HS-5 (cell line): Measurements from ENCODE around the gene SORBS1.

Experiments
- DNase-seq: peaks from one replicate; pipeline ENCODE4 v3.0.0-alpha.2; 2012; ENCODE audit warnings: low read depth

Gene SORBS1

DNA sequence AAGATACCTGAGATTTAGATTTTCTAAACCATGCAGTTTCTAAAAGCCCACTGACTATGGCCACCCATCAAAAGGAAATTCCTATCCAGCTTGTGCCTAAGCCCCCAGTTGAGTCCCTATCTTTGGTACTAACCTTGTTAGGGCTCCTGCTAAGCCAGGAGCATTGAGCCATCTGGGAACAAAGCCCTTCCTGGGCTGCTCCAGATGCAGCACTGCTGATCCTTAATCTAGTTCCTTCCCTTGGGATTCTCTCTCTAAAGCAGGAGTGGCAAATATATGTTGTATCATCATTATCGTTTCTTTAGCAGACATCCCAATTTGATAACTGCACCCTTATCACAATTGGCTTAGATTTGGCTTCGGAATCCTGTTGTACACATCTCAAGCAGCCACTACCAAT, 245.7 kb downstream of the SORBS1 start:
- no peak for DNase-seq

DNA sequence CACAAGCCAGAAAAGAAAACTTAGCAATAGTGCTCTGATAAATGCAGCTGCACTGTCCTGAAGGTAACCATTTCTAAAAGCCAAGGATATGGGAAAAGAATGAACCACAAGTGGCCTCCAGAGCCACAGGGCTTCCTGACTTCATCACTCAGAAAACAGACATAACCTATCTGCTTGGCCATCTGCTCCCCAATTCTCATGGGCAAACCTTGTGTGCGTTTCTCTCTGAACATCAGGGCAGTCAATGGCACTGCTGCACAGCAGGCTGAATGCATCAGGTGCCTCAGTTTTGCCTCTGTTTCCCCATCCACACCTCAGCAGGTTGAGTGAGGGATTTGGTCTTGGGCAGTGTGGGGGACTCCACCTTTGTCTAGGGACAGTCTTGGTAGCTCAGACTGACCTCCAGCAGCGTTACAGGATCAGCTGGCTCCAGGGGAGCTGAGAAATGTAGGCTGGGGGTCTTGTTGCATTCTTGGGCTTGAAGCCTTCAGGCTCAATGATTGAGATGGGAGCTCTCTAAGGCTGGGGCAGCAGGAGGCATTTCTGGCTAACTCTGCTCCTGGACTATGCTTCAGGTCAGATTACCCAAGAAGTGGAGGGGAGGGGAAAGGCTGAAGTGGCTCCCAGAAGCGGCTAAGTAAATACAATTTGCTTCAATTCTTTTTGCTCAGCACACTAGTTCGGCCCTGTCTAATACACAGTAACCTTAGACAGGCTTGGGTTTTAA, 246.8 kb downstream of the SORBS1 start:
- DNase-seq = no peak

DNA sequence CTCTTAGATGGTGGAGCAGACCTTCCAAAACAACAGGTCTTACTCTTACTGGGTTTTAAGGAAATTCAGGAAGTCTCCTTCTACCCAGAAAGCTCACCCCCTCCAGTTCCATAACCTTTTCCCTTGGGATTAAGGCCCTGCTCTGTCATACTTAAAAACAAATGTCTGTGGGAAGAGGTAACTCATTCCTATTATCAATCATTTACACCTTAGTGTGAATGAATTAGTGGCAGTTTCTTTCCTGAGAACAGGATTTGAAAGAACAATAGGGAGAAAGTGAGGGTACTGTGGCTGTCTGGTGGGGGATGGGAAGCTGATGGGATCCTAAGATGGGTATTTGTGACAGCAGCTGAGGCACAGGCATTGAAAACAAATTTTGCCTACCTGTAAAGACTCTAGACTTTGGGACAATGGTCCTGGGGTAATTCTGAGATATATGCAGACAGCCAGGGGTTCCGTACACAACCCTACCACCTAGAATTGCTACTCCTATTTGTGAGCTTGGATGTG, 248.1 kb downstream of the SORBS1 start:
- no peak for DNase-seq

DNA sequence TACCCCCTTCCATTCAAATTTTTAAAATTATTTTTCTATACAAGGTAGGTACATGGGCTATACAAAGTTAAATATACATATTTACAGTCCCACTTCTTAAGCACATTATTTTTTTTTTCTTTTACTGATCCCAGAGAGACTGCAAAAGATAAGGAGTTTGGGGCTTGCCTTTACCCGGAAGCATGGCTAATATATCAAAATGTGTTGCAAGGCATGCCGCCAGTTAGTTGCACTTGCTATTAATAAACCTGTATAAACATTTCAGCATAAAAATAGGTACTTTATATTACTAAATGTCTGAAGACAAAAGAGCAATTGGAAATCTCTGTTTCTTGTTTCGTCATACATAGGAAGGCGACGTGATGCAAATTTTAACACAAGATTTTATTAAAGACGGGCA, 248.9 kb downstream of the SORBS1 start:
- DNase-seq = no peak

DNA sequence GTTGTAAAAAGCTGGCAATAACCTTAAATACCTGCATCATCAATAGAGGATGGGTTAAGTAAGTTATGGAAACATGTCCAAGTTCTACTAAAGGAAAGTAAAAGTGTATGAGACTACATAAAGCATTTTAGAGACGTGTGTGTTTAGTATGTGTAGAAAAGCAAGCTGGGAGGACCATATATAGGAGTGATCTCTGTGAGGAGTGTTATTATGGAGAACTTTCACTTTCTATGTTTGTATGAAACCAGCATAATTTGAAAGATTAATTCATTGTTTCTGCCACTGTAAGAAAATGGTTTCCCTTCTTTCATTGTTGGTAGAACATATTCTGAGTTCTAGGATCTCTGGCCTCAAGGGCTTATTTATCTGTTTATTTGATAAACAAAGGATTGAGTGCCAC, 251.2 kb downstream of the SORBS1 start:
- DNase-seq = no peak

DNA sequence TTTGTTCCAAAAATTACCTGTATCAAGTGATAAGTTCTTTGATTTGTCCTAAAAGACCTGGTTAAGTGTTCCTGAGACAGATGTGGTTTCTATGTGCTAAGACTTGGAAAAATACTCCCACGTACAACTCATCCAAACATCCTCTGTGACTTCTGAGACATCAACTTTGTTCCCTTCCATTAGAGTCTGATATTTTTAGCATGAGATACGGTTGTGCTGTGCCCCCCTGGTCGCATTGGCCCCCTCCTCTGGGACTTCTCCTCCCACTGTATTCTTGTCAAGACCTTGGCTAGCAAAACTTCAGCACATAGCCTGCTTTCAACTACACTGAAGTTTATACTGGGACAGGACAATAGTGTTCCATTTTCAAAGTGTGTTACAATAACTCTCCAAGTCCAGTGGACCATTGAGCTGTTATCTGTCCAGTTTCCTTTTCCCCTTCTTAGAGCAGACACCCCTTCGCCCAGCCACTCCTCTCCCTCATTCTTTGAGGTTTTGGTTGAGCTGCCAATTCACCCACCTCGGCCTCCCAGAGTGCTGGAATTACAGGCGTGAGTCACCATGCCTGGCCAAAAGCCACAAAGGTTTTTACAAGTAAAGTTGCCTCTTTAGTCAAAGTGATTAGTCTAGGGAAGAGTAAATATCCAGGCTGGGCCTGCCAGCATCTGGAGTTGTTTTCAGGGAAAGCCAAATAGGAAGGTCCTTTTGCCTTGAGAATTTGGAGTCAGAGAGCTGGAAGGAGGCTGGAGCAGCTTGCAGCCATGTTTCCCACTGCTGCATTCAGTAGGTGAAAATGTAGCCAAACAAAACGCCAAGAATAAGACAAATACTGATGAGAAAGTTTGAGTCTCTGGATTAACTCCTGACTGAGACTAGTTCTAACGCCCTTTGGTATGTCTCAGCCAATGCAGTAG, 252.5 kb downstream of the SORBS1 start:
- DNase-seq = peak; percentile 93

DNA sequence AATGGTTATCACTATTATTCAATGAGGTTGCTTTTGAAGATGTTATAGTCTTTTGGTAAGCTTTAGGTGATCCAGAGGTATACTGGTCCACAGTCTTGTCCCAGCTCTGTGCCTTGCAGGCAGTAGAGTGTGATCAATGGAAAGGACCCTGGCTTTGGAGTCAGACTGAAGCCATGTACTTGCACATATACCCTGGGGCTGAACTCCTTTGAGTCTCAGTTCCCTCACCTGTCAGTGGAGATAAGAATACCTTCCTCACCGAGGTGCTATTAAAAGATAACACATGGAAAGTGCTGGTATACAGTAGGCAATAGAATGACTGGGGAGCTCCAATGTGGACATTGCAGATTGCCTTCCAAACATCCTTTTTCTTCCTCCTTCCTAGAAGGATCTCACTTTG, 254.3 kb downstream of the SORBS1 start:
- DNase-seq = no peak

DNA sequence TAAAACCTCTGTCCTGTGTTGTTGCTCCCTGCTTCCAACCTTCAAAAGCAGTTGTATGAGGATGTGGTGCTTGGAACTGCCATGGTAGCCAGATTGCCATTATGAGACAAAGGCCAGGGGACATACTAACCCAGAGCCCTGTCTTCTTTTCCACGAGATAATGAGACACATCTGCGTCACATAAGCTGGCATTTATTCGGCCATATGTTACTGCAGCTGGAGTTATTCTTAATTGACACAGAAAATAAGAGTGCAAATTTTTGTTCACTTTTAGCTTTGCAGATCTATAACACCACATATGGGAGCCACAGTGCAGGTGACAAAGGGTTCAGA, 254.9 kb downstream of the SORBS1 start:
- no peak for DNase-seq

DNA sequence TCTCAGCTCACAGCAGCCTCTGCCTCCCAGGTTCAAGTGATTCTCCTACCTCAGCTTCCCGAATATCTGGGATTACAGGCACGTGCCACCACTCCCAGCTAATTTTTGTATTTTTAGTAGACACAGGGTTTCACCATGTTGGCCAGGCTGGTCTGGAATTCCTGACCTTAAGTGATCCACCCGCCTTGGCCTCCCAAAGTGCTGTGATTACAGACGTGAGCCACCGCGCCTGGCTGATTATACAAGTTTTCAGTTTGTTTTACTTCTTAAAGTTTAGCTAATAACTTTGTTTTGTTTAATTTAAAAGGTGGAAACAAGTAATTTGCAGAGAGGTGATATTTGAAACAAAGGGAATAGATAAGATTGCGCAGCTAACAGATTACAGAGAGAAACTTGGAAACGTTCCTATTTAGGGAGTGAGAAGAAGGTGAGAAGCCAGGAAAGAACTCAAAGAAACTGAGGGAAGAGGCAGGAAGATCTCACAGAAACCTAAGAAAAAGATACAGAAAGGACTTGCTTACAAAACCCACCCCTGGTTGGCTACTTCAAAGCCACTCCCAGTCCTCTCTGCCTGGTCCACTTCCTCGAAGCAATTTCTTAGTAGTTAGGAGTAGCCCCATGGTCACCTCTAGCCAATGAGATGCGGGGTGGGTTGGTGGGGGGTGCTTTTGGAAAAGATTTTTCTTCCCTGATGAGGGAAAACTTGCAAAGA, 255.4 kb downstream of the SORBS1 start:
- no peak for DNase-seq

DNA sequence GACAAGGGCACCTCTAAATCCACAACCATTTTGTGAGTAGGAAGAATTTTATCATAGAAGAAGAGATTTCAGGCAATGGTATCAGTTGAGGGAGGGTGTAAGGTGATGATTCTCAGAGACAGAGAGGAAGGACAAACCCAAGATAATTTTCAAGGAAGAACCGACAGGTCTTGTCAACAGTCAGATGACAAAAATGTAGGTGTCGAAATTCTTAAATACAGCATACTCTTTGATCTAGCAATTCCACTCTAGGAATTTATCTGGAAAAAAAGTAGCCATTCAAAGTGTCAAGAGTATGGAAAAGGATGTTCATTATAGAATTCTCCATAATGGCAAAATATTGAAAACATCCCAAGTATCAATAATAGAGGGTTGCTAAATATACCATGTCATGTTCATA, 256.2 kb downstream of the SORBS1 start:
- no peak for DNase-seq

DNA sequence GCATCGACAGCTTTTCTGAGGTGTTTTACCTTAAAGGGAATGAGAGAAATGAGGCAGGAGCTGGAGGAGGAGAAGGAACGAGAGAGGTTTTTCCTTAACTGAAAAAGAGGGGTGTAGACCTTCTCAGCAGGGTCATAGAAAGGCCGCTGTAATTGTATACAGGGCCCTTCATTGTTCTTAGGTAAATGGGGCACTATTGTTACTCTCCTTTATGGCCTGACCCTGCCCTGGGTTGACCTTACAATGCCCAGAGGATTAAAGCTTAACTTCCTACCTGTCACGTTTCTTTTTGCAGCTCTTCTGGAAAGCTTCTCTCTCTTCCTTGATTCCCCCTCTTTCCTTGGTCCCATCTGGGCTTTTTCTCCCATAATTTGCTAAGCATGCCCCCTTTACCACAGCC, 256.7 kb downstream of the SORBS1 start:
- DNase-seq = no peak

DNA sequence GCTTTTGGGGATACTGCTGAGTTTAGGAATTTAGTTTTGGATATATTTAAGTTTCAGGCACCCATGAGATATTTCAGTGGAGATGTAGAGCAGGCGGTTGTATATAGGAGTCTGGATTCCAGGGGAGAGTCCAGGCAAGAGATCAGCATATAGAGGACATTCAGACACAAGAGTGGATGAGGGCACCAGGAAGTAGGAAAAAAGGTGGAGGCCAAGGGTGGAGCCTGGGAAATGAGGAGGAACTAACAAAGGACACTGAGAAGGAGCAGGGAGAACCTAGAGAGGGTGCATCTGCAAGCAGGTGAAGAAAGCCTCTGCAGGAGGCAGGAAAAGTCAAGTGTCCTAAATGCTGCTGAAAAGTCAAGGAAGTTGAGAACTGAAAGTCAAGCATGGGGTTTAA, 257.2 kb downstream of the SORBS1 start:
- no peak for DNase-seq

DNA sequence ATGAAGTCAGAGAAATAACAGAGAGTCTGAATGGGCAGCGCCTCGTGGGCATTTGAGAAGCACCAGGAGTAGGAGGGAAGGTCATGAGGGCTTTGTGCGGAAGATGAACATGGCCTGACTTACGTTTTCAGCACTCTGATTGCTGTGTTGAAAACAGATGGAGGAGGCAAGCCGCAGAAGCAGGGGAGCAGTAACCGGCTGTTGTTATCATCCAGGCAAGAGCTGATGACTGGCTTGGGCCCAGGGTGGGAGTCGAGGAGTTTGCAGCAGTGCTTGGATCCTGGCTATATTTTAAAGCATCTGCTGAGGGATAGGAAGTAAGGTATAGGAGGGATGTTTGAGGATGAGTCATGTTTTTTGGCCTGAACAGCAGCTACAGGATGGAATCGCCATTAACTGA, 257.6 kb downstream of the SORBS1 start:
- no peak for DNase-seq

DNA sequence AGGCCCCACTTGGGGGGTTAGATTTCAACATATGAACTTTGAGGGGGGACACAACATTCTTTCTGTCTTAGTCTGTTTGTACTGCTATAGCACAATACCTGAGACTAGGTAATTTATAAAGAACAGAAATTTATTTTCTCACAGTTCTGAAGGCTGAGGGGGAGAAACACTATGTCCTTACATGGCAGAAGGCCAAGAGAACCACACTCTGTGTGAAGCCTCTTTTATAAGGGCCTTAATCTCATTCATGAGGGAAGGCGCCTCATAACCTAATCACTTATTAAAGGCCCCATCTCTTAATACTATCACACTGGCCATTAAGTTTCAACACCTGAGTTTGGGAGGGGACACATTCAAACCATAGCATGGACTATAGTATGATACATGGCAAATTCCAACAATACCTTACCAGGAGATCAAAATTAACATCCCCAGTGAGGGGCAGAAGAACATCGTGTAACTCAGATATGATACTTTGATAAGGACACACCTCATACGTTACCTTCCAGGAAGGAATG, 261.1 kb downstream of the SORBS1 start:
- no peak for DNase-seq

DNA sequence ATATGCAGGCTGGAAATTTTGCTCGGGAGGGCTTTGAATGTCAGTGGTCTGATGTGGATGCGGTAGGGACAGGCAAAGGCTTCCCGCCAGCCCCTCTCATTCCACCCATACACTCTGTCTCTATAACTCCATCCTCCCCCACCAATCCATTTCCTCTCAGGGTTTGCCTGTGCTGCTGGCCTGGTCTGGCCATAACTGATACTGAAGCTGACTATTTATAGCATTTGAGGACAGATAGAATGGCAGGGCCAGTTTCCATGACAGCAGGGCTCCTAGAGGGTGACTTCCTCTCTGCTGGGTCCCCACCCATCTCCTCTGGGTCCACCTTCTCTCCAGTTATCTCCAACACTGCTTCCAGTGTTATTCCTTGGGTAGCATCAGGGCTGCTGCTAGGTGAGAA, 263.8 kb downstream of the SORBS1 start:
- DNase-seq = no peak

DNA sequence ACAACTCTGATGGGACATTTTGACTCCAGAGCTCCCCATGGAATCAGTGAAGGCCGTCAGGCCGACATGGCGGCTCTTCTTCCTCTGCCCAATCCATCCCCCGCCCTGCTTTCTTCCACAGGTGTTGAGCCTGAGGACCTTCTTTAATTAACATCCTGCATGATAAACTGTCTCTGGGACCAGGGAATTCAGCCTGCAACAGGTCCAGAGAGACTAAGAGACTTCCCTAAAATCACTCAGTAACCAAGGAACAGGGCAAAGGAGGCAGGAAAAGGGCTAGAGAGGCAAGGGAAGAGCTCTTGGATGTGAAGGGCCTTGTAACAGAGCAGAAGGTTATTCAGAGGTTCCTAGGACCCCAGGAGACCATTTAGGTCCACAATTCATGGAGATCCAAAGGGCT, 264.4 kb downstream of the SORBS1 start:
- no peak for DNase-seq

DNA sequence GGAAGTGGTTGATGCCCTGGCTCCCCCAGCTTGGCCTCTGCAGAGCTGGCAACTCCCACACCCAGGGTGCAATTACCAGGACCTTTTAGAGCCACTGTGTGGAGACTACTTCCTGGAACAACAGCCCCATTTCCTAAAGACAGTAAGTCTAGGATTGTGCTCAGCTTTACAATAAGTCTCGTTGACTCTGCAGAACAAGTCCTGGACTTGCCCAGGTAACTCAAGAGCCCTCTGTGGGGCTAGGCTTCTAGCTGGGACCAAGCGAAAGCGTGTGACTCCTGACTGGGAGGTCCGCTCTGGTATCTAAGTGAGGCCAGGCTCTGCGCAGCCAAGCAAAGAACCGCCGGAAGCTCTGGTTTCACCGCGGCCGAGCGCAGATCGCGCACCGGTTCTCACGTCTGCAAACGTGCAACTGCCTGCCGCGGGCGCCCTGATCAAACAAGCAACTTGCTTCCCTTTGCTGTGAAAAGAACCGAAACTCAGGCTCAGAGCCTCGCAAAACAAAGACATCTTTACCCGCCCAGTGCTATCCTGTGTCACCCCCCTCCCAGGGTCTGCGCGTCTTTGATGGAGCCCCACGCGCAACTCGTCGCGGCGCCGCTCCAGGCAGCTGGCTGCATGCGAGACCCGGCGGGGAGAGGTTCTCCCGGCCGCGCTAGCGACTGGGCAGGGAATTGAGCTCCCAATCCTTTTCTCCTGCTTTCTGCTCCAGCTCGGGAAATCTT, 266.0 kb downstream of the SORBS1 start:
- DNase-seq = no peak

DNA sequence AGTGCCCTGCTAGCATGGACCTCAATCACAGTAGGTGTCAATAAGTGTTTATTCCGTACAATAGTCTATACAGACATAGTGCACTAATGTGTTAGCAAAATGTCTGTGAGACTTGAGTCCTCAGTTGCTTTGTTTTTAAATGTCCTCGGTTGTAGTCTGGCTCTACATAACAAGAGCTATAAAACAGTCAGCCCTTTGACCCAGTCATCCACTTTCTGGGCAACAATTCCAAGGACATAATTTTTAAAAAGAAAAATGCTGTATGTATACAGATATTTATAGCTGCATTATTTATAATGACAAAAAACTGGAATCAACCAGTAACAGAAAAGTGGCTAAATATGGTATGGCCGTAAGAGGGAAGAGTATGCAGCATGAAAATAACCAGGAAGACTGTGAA, 267.5 kb downstream of the SORBS1 start:
- DNase-seq = no peak

DNA sequence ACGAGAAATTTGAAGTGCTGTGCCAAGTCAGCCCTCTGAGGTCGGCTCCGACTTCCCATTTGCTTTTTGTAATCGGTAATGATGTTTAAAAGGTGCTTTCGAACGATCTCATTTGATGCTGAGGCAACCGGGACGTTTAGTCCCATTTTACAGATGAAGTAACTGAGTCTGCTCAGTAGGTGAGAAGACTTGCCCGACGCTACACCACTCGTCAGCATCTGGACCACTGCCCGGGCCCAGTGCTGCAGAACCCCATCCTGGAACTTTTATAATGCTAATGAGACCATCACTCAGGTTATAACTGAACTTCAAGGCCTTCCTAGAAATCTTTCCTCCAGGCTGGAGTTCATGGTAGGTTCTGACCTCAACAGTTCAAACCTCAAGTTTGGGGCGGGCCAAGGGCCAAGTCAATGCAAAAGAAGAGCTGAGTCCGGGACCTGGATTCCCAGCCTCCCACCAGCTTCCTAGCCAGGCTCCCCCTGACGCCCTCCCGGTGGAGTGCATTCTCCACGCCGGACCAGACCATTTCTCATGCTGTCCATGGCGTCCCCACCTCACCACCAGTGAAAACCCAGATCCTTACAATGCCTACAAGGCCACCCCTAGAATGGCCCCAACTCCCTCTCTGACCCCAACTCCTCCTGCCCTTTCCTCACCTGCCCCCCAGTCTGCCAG, 269.7 kb downstream of the SORBS1 start:
- no peak for DNase-seq

DNA sequence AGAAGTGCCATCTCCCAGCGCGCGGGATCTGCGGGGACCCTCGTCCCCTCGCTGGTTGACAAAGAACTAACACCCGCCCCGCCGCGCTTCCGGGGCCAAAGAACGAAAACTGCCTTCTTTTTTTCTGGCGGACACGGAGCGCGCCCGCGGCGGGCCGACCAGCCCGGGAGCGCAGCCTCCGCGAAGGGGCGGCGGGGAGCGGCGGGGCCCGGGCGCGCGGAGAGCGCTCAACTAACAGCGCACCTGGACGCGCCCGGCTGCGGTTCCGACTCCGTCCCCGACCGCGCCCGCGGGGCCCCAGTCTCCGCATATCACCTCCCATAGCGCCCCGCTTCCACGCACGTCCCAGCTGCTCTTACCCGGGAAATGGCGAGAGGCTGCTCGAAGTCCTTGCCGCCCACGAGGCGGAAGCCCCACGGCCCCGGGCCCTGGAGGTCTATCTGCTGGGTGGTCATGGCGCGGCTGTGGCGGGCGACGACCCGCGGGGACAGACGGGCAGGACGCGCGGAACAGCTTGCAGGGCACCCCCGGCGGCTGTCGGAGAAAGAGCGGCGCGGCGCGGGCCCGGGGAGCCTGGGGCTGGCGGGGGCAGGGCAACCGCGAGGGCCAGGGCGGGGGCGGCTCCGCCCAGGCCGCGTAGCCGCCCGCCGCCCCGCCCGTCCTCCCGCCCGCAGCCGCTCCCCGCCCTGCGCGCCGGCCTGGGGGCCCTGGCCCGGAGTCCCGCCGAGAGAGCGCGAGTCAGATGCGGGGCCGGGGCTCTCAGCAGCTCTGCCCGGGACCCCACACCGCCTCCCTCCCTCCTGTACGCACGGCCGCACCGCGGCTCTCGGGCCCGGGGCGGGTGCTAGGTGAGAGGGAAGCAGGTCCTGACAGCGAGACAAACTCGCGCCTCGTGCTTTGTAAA, 270.5 kb downstream of the SORBS1 start, which contains the start of gene PDLIM1:
PDLIM1 (minus strand) TSS at position 543 of the 904 bp plus-strand sequence; CDS start at position 455, 88 bp downstream.
- DNase-seq = no peak
